A673 (cell line): ENCODE measurements around the gene BTBD7. TPM values are rescaled to one million over a fixed set of nuclear protein-coding genes. Genes with fewer than 3 reads are reported as not detected.

Experiments used
- BruUV-seq: library from RNA; stranded (reverse); fragments of 400-500 nt; replicated peaks from 2 replicates; lab custom pipeline; 2021; lab: Mats Ljungman, UMichigan
- CTCF ChIA-PET: fragments of 300-600 bp; sonication (Branson Sonifier 250); formaldehyde crosslinking; loops from one replicate; lab custom pipeline; 2022; ENCODE audit warnings: antibody characterized with exemption; lab: Charles Lee
- POLR2A ChIA-PET: fragments of 300-600 bp; sonication (Branson Sonifier 250); formaldehyde crosslinking; loops from one replicate; lab custom pipeline; 2022; ENCODE audit warnings: antibody characterized with exemption; ENCODE audit not compliant: low non-redundant PET; lab: Charles Lee
- DNase-seq: peaks from one replicate; pipeline ENCODE4 v3.0.0-alpha.2; 2015; ENCODE audit warnings: low spot score
- H3K27ac ChIP-seq: fragments of 200-600 bp; sonication (generic); 2 replicates; pipeline ENCODE4 v1.5.1; 2016; ENCODE audit warnings: mixed run types, low read depth, mild to moderate bottlenecking, mixed read lengths, antibody characterized with exemption, low read length; ENCODE audit not compliant: poor library complexity, severe bottlenecking
- H3K27me3 ChIP-seq: fragments of 200-600 bp; sonication (generic); replicated peaks from 2 replicates; pipeline ENCODE4 v1.6.1; 2017; ENCODE audit warnings: mixed run types, low read depth, mild to moderate bottlenecking, mixed read lengths, antibody characterized with exemption, low read length; ENCODE audit not compliant: insufficient read depth, poor library complexity
- H3K36me3 ChIP-seq: fragments of 200-600 bp; sonication (generic); 2 replicates; pipeline ENCODE4 v1.6.1; 2016; ENCODE audit warnings: mixed run types, mild to moderate bottlenecking, mixed read lengths, antibody characterized with exemption, low read length; ENCODE audit not compliant: insufficient read depth, poor library complexity, severe bottlenecking
- H3K4me1 ChIP-seq: fragments of 200-600 bp; sonication (generic); 2 replicates; pipeline ENCODE4 v1.6.1; 2017; ENCODE audit warnings: mixed run types, mild to moderate bottlenecking, mixed read lengths, antibody characterized with exemption, low read length; ENCODE audit not compliant: insufficient read depth, poor library complexity, severe bottlenecking
- H3K4me3 ChIP-seq: fragments of 200-600 bp; sonication (generic); 2 replicates; pipeline ENCODE4 v1.5.1; 2016; ENCODE audit warnings: low read depth, mixed run types, mild to moderate bottlenecking, mixed read lengths, low read length; ENCODE audit not compliant: poor library complexity, severe bottlenecking
- H3K9me3 ChIP-seq: fragments of 200-600 bp; sonication (generic); 2 replicates; pipeline ENCODE4 v1.6.1; 2016; ENCODE audit warnings: mixed run types, low read depth, mild to moderate bottlenecking, mixed read lengths, antibody characterized with exemption, low read length; ENCODE audit not compliant: poor library complexity, severe bottlenecking
- EZH2 ChIP-seq: fragments of 200-600 bp; sonication (generic); IDR thresholded peaks from 2 replicates; pipeline ENCODE4 v1.6.1; 2017; ENCODE audit warnings: borderline replicate concordance, low read depth, mild to moderate bottlenecking, mixed read lengths, antibody characterized with exemption, low read length; ENCODE audit not compliant: poor library complexity, severe bottlenecking
- intact Hi-C: fragments of 100-400 bp; cut with micrococcal nuclease; formaldehyde crosslinking; loops from one replicate; pipeline ENCODE4 v1.10.0; 2022; ENCODE audit not compliant: unreplicated experiment
- total RNA-seq: library from RNA; stranded (reverse); gene quantifications from 2 replicates; pipeline ENCODE4 v1.2.3, GENCODE V29; 2021
- TF ChIP-seq, protein P1 (sequence below): fragments of 300-800, 200-600 bp; sonication (generic); conservative IDR thresholded peaks from 2 replicates; pipeline ENCODE4 v1.5.1; 2017; ENCODE audit warnings: low read depth, mild to moderate bottlenecking, antibody characterized with exemption, low read length, moderate library complexity, mixed read lengths

BTBD7 gene
- total RNA-seq, 1 experiment from 2014 or later, result 60.9 TPM

DNA sequence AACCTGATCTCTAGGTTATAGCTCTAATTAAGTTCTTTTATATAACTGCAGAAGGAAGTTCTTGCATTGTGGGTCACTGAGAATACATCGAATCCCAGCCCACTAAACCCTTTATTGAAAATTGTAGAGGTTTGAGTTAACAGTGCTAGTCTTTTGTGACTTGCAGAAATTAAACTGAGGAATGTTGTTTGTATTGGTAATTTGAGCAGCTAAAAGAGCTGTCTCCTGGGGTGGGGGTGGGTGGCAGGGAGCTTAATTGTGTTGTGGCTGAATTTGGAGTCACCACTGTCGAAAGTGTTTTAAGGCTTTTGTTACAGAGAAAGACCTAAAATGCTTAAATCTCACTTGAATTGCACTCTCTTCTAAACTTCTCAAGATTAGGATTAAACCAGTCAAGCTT, 11.0 kb upstream of the BTBD7 start:
- DNase-seq, result peak; percentile 10
- Histone ChIP-seq H3K4me3 (no peak overlapping the region), H3K4me1 (peaks cover 7% of the 10 kb centered on the region), H3K27ac (no peak overlapping the region), H3K36me3 (no peaks in the 10 kb centered on the region), H3K9me3 (no peaks in the 10 kb centered on the region), H3K27me3 (no peaks in the 10 kb centered on the region)
- TF ChIP-seq, protein P1, sequence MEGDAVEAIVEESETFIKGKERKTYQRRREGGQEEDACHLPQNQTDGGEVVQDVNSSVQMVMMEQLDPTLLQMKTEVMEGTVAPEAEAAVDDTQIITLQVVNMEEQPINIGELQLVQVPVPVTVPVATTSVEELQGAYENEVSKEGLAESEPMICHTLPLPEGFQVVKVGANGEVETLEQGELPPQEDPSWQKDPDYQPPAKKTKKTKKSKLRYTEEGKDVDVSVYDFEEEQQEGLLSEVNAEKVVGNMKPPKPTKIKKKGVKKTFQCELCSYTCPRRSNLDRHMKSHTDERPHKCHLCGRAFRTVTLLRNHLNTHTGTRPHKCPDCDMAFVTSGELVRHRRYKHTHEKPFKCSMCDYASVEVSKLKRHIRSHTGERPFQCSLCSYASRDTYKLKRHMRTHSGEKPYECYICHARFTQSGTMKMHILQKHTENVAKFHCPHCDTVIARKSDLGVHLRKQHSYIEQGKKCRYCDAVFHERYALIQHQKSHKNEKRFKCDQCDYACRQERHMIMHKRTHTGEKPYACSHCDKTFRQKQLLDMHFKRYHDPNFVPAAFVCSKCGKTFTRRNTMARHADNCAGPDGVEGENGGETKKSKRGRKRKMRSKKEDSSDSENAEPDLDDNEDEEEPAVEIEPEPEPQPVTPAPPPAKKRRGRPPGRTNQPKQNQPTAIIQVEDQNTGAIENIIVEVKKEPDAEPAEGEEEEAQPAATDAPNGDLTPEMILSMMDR, result no peak
- no peak for TF ChIP-seq EZH2
- BruUV-seq, result no TSS peak
- ChIA-PET POLR2A (no interaction called here), CTCF (no interaction called here)
- intact Hi-C loops, result no loop called here

DNA sequence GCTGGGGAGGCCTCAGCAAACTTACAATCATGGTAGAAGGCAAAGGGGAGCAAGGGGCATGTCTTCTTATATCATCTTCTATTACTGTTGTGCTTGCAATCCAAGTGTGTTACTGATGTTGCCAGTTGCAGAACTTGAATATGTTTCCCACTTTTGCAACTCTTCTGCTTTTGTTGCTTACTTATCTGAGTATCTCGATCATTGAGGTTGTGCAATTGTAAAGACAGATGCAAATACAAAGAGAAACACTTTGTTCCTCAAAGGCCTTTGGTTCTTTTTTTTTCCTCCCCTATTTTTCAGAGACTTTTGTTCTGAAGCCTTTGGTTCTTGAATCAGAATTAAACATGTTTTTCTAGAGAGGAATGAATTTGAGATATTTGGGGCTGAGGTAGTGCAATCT, 10.4 kb upstream of the BTBD7 start:
- intact Hi-C loops, result no loop called here
- H3K36me3 ChIP-seq, result no peaks in the 10 kb centered on the region
- no peaks in the 10 kb centered on the region for H3K27me3 ChIP-seq
- H3K27ac ChIP-seq, result no peak overlapping the region
- no peaks in the 10 kb centered on the region for H3K9me3 ChIP-seq
- no TSS peak for BruUV-seq
- ChIA-PET CTCF (no interaction called here), POLR2A (no interaction called here)
- DNase-seq, result no peak
- no peak overlapping the region for H3K4me3 ChIP-seq
- H3K4me1 ChIP-seq, result peaks cover 7% of the 10 kb centered on the region
- TF ChIP-seq, protein P1, result no peak
- TF ChIP-seq EZH2, result no peak

DNA sequence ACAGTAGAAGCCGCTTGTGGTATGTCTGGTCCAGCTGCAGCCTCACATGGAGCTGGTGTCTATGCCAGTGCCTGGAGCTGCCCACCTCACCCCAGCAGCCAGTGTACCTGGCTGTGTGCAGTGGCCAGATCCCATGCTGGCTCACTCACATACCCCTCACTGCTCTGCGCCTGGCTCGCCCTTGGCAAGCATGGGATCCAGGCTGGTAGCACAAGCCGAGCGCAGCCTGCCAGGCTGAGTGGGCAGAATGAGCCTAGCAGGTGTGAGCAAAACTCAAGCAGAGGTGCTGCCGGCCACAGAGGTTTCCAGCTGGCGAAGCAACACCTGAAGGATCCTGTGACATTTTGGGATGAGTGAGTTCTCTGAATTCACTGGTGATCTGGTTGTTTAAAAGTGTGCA, 5.0 kb upstream of the BTBD7 start:
- TF ChIP-seq EZH2, result no peak
- TF ChIP-seq, protein P1, result no peak
- CTCF ChIA-PET, result no interaction called here
- Histone ChIP-seq H3K9me3 (peaks cover 8% of the 10 kb centered on the region), H3K27me3 (no peaks in the 10 kb centered on the region), H3K36me3 (no peaks in the 10 kb centered on the region), H3K4me3 (no peak overlapping the region), H3K27ac (no peak overlapping the region), H3K4me1 (peaks cover 7% of the 10 kb centered on the region)
- POLR2A ChIA-PET, result no interaction called here
- DNase-seq, result no peak
- BruUV-seq, result no TSS peak
- intact Hi-C loops, result no loop called here
